CD4-positive, alpha-beta memory T cell (primary cell): ENCODE measurements around the gene GPR137C. TPM values are rescaled to one million over a fixed set of nuclear protein-coding genes. Genes with fewer than 3 reads are reported as not detected.

ENCODE experiments used
- CTCF ChIA-PET: fragments of 350-600 bp; sonication (Branson Sonifier 250); formaldehyde crosslinking; loops from one replicate; lab custom pipeline; 2021; ENCODE audit warnings: inconsistent platforms; ENCODE audit not compliant: partially characterized antibody; lab: Charles Lee
- POLR2A ChIA-PET: fragments of 350-600 bp; sonication (Branson Sonifier 250); formaldehyde crosslinking; loops from one replicate; lab custom pipeline; 2021; ENCODE audit not compliant: partially characterized antibody; lab: Charles Lee
- DNase-seq, 5 donors: peaks; one replicate each; pipeline versions ENCODE4 v3.0.0 to v3.0.0-alpha.2; 2020 to 2022; ENCODE audit warnings: mixed read lengths in 1 of 5
- H3K27ac ChIP-seq: one replicate; pipeline ENCODE4 v1.7.0; 2013; ENCODE audit warnings: low read depth, low read length
- H3K27me3 ChIP-seq: 2 replicates; pipeline ENCODE4 v1.7.0; 2013; ENCODE audit warnings: mild to moderate bottlenecking, low read length, moderate library complexity; ENCODE audit not compliant: insufficient read depth
- H3K36me3 ChIP-seq: 2 replicates; pipeline ENCODE4 v1.7.0; 2013; ENCODE audit warnings: mild to moderate bottlenecking, low read length, moderate library complexity; ENCODE audit not compliant: insufficient read depth
- H3K4me1 ChIP-seq: 2 replicates; pipeline ENCODE4 v1.7.0; 2013; ENCODE audit warnings: mild to moderate bottlenecking, low read length, moderate library complexity; ENCODE audit not compliant: insufficient read depth
- H3K4me3 ChIP-seq, 2 donors: one replicate each; pipeline ENCODE4 v1.7.0; 2013; ENCODE audit warnings: low read length in 2 of 2, mild to moderate bottlenecking in 1 of 2
- H3K9me3 ChIP-seq, 2 donors: one replicate each; pipeline ENCODE4 v1.7.0; 2013; ENCODE audit warnings: low read length in 2 of 2, control low read depth in 1 of 2; ENCODE audit not compliant: control insufficient read depth in 1 of 2
- H3K27ac Mint-ChIP-seq, 7 donors: one replicate each; pipeline ENCODE4 v1.8.0; 2020 to 2021; ENCODE audit warnings: mixed read lengths in 7 of 7, mild to moderate bottlenecking in 6 of 7, inconsistent platforms in 3 of 7, moderate library complexity in 3 of 7
- H3K27me3 Mint-ChIP-seq, 2 donors: one replicate each; pipeline ENCODE4 v1.8.0; 2020 to 2021; ENCODE audit warnings: mixed read lengths in 2 of 2
- H3K36me3 Mint-ChIP-seq, 2 donors: one replicate each; pipeline ENCODE4 v1.8.0; 2020 to 2021; ENCODE audit warnings: mixed read lengths in 2 of 2, inconsistent platforms in 1 of 2, mild to moderate bottlenecking in 1 of 2
- H3K4me1 Mint-ChIP-seq, 4 donors: one replicate each; pipeline ENCODE4 v1.8.0; 2020 to 2021; ENCODE audit warnings: mixed read lengths in 4 of 4, mild to moderate bottlenecking in 1 of 4
- H3K4me3 Mint-ChIP-seq, 8 donors: one replicate each; pipeline ENCODE4 v1.8.0; 2020 to 2021; ENCODE audit warnings: mixed read lengths in 8 of 8, mild to moderate bottlenecking in 7 of 8, moderate library complexity in 6 of 8, inconsistent platforms in 3 of 8
- H3K9me3 Mint-ChIP-seq, 8 donors: one replicate each; pipeline ENCODE4 v1.8.0; 2020 to 2021; ENCODE audit warnings: mixed read lengths in 8 of 8, mild to moderate bottlenecking in 5 of 8, inconsistent platforms in 3 of 8, moderate library complexity in 1 of 8
- intact Hi-C: fragments of 100-400 bp; cut with micrococcal nuclease; formaldehyde crosslinking; loops from one replicate; pipeline ENCODE4 v1.15.1; 2023
- polyA plus RNA-seq, 2 donors: library from polyadenylated mRNA; unstranded; fragments of 300-500 nt; fragmentation: Illumina TruSeq; gene quantifications; one replicate each; pipeline ENCODE4 v1.2.3, GENCODE V29; 2021
- total RNA-seq, 2 experiments: library from RNA; stranded (reverse); gene quantifications; one replicate each; pipeline ENCODE4 v1.2.3, GENCODE V29; 2021

Gene GPR137C
- total and polyA plus RNA-seq, 4 experiments from 2014 or later: 0.20 TPM; not detected in 3

- Histone ChIP-seq H3K27ac (no peak overlapping the region), H3K36me3 (no peaks in the 10 kb centered on the region), H3K27me3 (no peaks in the 10 kb centered on the region), H3K9me3 (no peaks in the 10 kb centered on the region), H3K4me1 (peaks cover 23% of the 10 kb centered on the region), H3K4me3 (peak overlapping the region in 1 of 2 donors; percentile 67)
- CTCF ChIA-PET: interaction anchor here (1.7 kb wide), 1 partner anchor 8 kb away, joined by 7 read pairs; no protein-coding TSS in a partner anchor
- intact Hi-C loops: loop anchor here (5.0 kb wide), 4 partner anchors 92 to 898 kb away; partner anchors contain the start of genes FERMT2 and FRMD6
- Mint-ChIP-seq H3K4me1 (peaks cover 22 to 39% (median 31%) of the 10 kb centered on the region in 4 donors), H3K27me3 (no peaks in the 10 kb centered on the region), H3K36me3 (peaks cover 7 to 11% of the 10 kb centered on the region in 2 donors), H3K4me3 (peak overlapping the region in 5 of 8 donors; percentile 86 to 94 (median 91)), H3K27ac (peak overlapping the region in 5 of 7 donors; percentile 37 to 93 (median 76)), H3K9me3 (no peaks in the 10 kb centered on the region)
- DNase-seq: no peak
- POLR2A ChIA-PET: interaction anchor here (2.6 kb wide), 1 partner anchor 144 kb away, joined by 17 read pairs; the partner anchor contains the start of gene ERO1A
Observed at GRCh38 chr14:52550661-52551060, 2.0 kb upstream of the GPR137C start.

- Mint-ChIP-seq H3K4me3 (peak overlapping the region; percentile 86 to 98 (median 92)), H3K36me3 (peaks cover 7 to 9% of the 10 kb centered on the region in 2 donors), H3K4me1 (peaks cover 19 to 39% (median 31%) of the 10 kb centered on the region in 4 donors), H3K27me3 (no peaks in the 10 kb centered on the region), H3K9me3 (no peaks in the 10 kb centered on the region), H3K27ac (peak overlapping the region in 6 of 7 donors; percentile 50 to 95 (median 88))
- DNase-seq: no peak
- intact Hi-C loops: loop anchor here (5.0 kb wide), 4 partner anchors 91 to 899 kb away; partner anchors contain the start of genes FERMT2 and FRMD6
- Histone ChIP-seq H3K27ac (peak overlapping the region; percentile 87), H3K27me3 (no peaks in the 10 kb centered on the region), H3K4me1 (peaks cover 23% of the 10 kb centered on the region), H3K4me3 (peak overlapping the region; percentile 67 to 90), H3K9me3 (no peaks in the 10 kb centered on the region), H3K36me3 (no peaks in the 10 kb centered on the region)
- CTCF ChIA-PET: interaction anchor here (1.0 to 1.9 kb wide), 3 partner anchors 8 to 251 kb away, joined by 3 to 7 read pairs (median 5); no protein-coding TSS in a partner anchor
- POLR2A ChIA-PET: interaction anchor here (0.6 to 3.1 kb wide), 14 partner anchors 8 to 601 kb away, joined by 3 to 17 read pairs (median 8); partner anchors contain the start of genes DDHD1, ERO1A, GNPNAT1 and PSMC6
Observed at GRCh38 chr14:52551205-52551604, 1.4 kb upstream of the GPR137C start.

- POLR2A ChIA-PET: interaction anchor here (0.6 to 3.1 kb wide), 25 partner anchors 9 to 601 kb away, joined by 3 to 17 read pairs (median 5); partner anchors contain the start of genes DDHD1, ERO1A, GNPNAT1 and PSMC6
- peak overlapping the region; percentile 87 to 95 (median 90) for H3K27ac Mint-ChIP-seq
Observed at GRCh38 chr14:52551696-52552062, 957 bp upstream of the GPR137C start.

GRCh38 chr14:52553002-52553670 is 500 bp downstream of the GPR137C start:
- Mint-ChIP-seq H3K4me3 (peak overlapping the region; percentile 92 to 99 (median 96)), H3K9me3 (no peaks in the 10 kb centered on the region), H3K36me3 (peaks cover 0 to 9% of the 10 kb centered on the region in 2 donors), H3K4me1 (peaks cover 18 to 39% (median 24%) of the 10 kb centered on the region in 4 donors), H3K27me3 (no peaks in the 10 kb centered on the region), H3K27ac (peak overlapping the region; percentile 73 to 99 (median 95))
- intact Hi-C loops: loop anchor here (2.0 to 5.0 kb wide), 9 partner anchors 22 to 901 kb away; partner anchors contain the start of genes DDHD1, FERMT2, FRMD6 and GNG2
- ChIA-PET POLR2A (interaction anchor here (0.6 to 3.1 kb wide), 20 partner anchors 9 to 599 kb away, joined by 3 to 17 read pairs (median 6); partner anchors contain the start of genes DDHD1, ERO1A, GNPNAT1 and PSMC6), CTCF (interaction anchor here (1.2 to 1.9 kb wide), 5 partner anchors 9 to 253 kb away, joined by 3 to 5 read pairs (median 3); no protein-coding TSS in a partner anchor)
- DNase-seq: peak; percentile 45 to 62 (median 55)
- no peaks in the 10 kb centered on the region for H3K9me3 ChIP-seq
- peaks cover 23% of the 10 kb centered on the region for H3K4me1 ChIP-seq
- peak overlapping the region; percentile 63 to 66 for H3K4me3 ChIP-seq
- no peaks in the 10 kb centered on the region for H3K27me3 ChIP-seq
- no peaks in the 10 kb centered on the region for H3K36me3 ChIP-seq
- H3K27ac ChIP-seq: peak overlapping the region; percentile 63

More at GRCh38 chr14:52551696-52552062, 957 bp upstream of the GPR137C start:
- peak overlapping the region; percentile 67 to 90 for H3K4me3 ChIP-seq
- Mint-ChIP-seq H3K27me3 (no peaks in the 10 kb centered on the region), H3K9me3 (no peaks in the 10 kb centered on the region), H3K36me3 (peaks cover 7 to 9% of the 10 kb centered on the region in 2 donors), H3K4me1 (peaks cover 19 to 39% (median 31%) of the 10 kb centered on the region in 4 donors), H3K4me3 (peak overlapping the region; percentile 86 to 98 (median 92))
- H3K4me1 ChIP-seq: peaks cover 23% of the 10 kb centered on the region
- no peaks in the 10 kb centered on the region for H3K36me3 ChIP-seq
- CTCF ChIA-PET: interaction anchor here (0.7 to 1.9 kb wide), 7 partner anchors 9 to 251 kb away, joined by 3 to 7 read pairs (median 3); no protein-coding TSS in a partner anchor
- peak in 1 of 5 donors; percentile 22 for DNase-seq
- H3K9me3 ChIP-seq: no peaks in the 10 kb centered on the region
- H3K27me3 ChIP-seq: no peaks in the 10 kb centered on the region
- H3K27ac ChIP-seq: peak overlapping the region; percentile 87
- intact Hi-C loops: loop anchor here (1.0 to 5.0 kb wide), 15 partner anchors 21 to 1311 kb away; partner anchors contain the start of genes DDHD1, FERMT2, FRMD6 and GNG2

- peak overlapping the region; percentile 91 to 99 (median 96) for H3K4me3 Mint-ChIP-seq
- Histone ChIP-seq H3K27me3 (no peaks in the 10 kb centered on the region), H3K27ac (peak overlapping the region; percentile 63), H3K36me3 (no peaks in the 10 kb centered on the region), H3K9me3 (no peaks in the 10 kb centered on the region), H3K4me3 (peak overlapping the region; percentile 63 to 66), H3K4me1 (peaks cover 23% of the 10 kb centered on the region)
- peak overlapping the region; percentile 91 to 99 (median 95) for H3K27ac Mint-ChIP-seq
- peaks cover 0 to 4% (median 0%) of the 10 kb centered on the region in 8 donors for H3K9me3 Mint-ChIP-seq
- H3K27me3 Mint-ChIP-seq: no peaks in the 10 kb centered on the region
- peaks cover 0 to 9% of the 10 kb centered on the region in 2 donors for H3K36me3 Mint-ChIP-seq
- POLR2A ChIA-PET: interaction anchor here (0.9 to 3.1 kb wide), 5 partner anchors 31 to 598 kb away, joined by 3 to 16 read pairs (median 5); partner anchors contain the start of genes DDHD1, ERO1A, PSMC6 and PTGER2
- H3K4me1 Mint-ChIP-seq: peaks cover 18 to 39% (median 24%) of the 10 kb centered on the region in 4 donors
- CTCF ChIA-PET: interaction anchor here (0.7 to 1.2 kb wide), 2 partner anchors 9 to 243 kb away, joined by 3 read pairs; no protein-coding TSS in a partner anchor
- DNase-seq: peak; percentile 82 to 89 (median 85)
- intact Hi-C loops: loop anchor here (2.0 to 5.0 kb wide), 9 partner anchors 23 to 902 kb away; partner anchors contain the start of genes DDHD1, FERMT2, FRMD6 and GNG2
Observed at GRCh38 chr14:52553671-52554575, 1.3 kb downstream of the GPR137C start.

GRCh38 chr14:52558688-52559087 is 6.1 kb downstream of the GPR137C start:
- H3K4me1 Mint-ChIP-seq: peaks cover 2 to 5% (median 4%) of the 10 kb centered on the region in 4 donors
- no peaks in the 10 kb centered on the region for H3K27me3 ChIP-seq
- H3K4me1 ChIP-seq: peaks cover 6% of the 10 kb centered on the region
- H3K9me3 Mint-ChIP-seq: peaks cover 0 to 4% (median 0%) of the 10 kb centered on the region in 8 donors
- no peak overlapping the region for H3K27ac ChIP-seq
- H3K4me3 Mint-ChIP-seq: no peak overlapping the region
- no peaks in the 10 kb centered on the region for H3K9me3 ChIP-seq
- H3K36me3 Mint-ChIP-seq: peaks cover 0 to 2% of the 10 kb centered on the region in 2 donors
- H3K27ac Mint-ChIP-seq: no peak overlapping the region
- CTCF ChIA-PET: no interaction called here
- no peak overlapping the region for H3K4me3 ChIP-seq
- intact Hi-C loops: no loop called here
- peaks cover 0 to 2% of the 10 kb centered on the region in 2 donors for H3K27me3 Mint-ChIP-seq
- POLR2A ChIA-PET: interaction anchor here (0.7 kb wide), 1 partner anchor 404 kb away, joined by 3 read pairs; no protein-coding TSS in a partner anchor
- H3K36me3 ChIP-seq: no peaks in the 10 kb centered on the region
- no peak for DNase-seq
